ENCODE results near the gene FGFR1OP2. TPM values are rescaled to one million over a fixed set of nuclear protein-coding genes. Genes with fewer than 3 reads are reported as not detected.

FGFR1OP2 gene
- polyA plus RNA-seq (2013): 49.4 and 49.6 TPM in 2 replicates

DNA sequence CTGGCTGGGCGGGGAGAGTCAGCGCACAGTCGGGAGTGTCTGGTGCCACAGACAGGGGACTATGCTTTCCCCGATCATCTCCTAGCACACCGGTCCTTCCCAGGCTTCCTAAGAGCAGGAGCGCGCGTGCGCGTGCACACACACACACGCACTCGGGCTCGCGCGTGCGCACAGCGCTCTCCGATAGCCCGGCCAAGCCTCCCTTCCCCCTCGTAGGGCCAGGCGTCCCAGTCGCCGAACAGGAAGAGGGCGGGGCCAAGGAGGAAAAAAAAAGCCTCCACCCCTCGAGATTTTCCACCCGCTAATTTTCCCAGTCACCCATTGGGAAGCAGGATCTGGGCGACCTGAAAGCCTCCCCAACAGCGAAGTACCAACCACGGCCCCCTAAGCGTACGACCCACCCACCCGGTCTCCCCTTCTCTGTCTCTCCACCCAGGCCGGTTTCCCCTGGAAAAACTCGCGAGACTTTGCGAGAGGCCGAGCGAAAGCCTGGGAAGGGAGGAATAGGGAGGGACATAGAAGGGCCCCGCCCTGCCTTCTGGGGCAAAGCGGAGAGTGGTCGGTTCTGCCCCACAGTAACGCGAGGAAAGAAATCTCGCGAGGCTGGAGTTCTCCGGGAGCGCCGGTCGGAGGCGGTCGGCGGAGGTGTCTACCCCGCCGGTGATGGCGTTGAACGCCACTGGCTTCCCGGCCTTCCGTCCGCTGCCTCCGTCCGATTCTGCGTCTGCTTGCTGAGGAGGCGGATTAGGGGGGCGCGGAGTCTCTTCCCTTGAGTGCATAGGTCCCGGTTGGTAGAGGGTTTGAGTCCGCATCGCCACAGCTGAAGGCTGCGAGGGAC lies at the start of gene FGFR1OP2, which contains the start of gene INTS13:
Gene FGFR1OP2, plus strand, starts transcription at position 608 of the 838 bp plus-strand sequence. CDS start 15,689 bp downstream, outside the sequence.
Gene INTS13, minus strand, starts transcription at position 119 of the 838 bp plus-strand sequence. CDS start 1,178 bp downstream, outside the sequence.
- Histone ChIP-seq H3K9ac (ENCODE audit: low read length) (peak within 1 kb of the TSS; percentile 98), H3K23ac (ENCODE audit: low read length) (no peak within 1 kb of the TSS), H3K4ac (ENCODE audit: low read depth, low read length) (peak within 1 kb of the TSS; percentile 22), H2BK12ac (ENCODE audit: low read length) (no peak within 1 kb of the TSS), H3K4me1 (ENCODE audit: control insufficient read depth in 1 of 2, insufficient read depth in 2 of 2, low read length in 2 of 2) (peaks cover 0 to 3% of the 10 kb centered on the region in 2 experiments), H2BK120ac (ENCODE audit: insufficient read depth, low read length, poor library complexity) (peak within 1 kb of the TSS; percentile 24), H3K9me3 (ENCODE audit: insufficient read depth, low read depth, low read length) (no peaks in the 10 kb centered on the region), H3K14ac (ENCODE audit: low read length) (peak within 1 kb of the TSS; percentile 49), H2AK5ac (ENCODE audit: low read length) (no peak within 1 kb of the TSS), H4K12ac (ENCODE audit: low read depth, low read length) (peak within 1 kb of the TSS; percentile 70), H3K4me3 (ENCODE audit: low read depth, low read length) (peak within 1 kb of the TSS; percentile 94), H3K79me1 (ENCODE audit: low read length) (peaks cover 5% of the 10 kb centered on the region), H2AFZ (ENCODE audit: insufficient read depth, low read length, poor library complexity) (peak within 1 kb of the TSS; percentile 85), H3K36me3 (ENCODE audit: control insufficient read depth in 1 of 2, insufficient read depth in 2 of 2, low read length in 2 of 2) (no peaks in the 10 kb centered on the region), H3K18ac (ENCODE audit: low read length) (peak within 1 kb of the TSS; percentile 68), H3K27me3 (ENCODE audit: insufficient read depth, low read length) (no peaks in the 10 kb centered on the region), H3K79me2 (ENCODE audit: control insufficient read depth, insufficient read depth, low read length, poor library complexity) (peaks cover 6% of the 10 kb centered on the region), H3K27ac (ENCODE audit: low read depth, low read length) (peak within 1 kb of the TSS; percentile 91), H3K4me2 (ENCODE audit: low read length) (peak within 1 kb of the TSS; percentile 89), H2BK5ac (ENCODE audit: low read depth, low read length, poor library complexity) (peak within 1 kb of the TSS; percentile 55), H4K91ac (ENCODE audit: low read depth, low read length) (peak within 1 kb of the TSS; percentile 63), H4K8ac (ENCODE audit: low read depth, low read length) (peak within 1 kb of the TSS; percentile 73)
- DNase-seq: peak; percentile 99 to 100
- no CpG with 5 or more reads among the region's 69 CpGs for WGBS (ENCODE audit: extremely low coverage, insufficient coverage, insufficient read length)

DNA sequence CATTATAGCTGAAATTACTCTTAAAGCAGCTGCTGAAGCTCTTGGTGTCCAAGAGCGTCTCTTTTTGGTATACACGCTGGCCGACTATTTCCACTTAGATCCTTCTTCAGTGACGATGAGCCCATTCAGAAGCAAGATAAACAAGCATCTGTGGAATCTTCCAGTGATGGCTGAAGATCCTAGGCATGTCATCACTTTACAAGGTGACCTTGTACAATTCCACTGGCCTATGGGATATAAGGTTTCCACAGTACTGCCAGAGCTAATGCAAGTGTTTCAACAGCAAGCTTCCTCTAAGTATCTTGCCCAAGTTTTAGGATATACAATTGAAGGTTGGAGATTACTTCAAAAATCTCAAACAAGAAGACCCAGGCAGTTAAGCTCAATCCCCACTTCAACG lies 47.5 kb upstream of the FGFR1OP2 start:
- Histone ChIP-seq H2AFZ (ENCODE audit: insufficient read depth, low read length, poor library complexity) (no peak overlapping the region), H3K27me3 (ENCODE audit: insufficient read depth, low read length) (no peaks in the 10 kb centered on the region), H3K4ac (ENCODE audit: low read depth, low read length) (no peak overlapping the region), H2AK5ac (ENCODE audit: low read length) (no peak overlapping the region), H2BK12ac (ENCODE audit: low read length) (no peak overlapping the region), H3K79me2 (ENCODE audit: control insufficient read depth, insufficient read depth, low read length, poor library complexity) (no peaks in the 10 kb centered on the region), H3K4me2 (ENCODE audit: low read length) (no peak overlapping the region), H4K8ac (ENCODE audit: low read depth, low read length) (no peak overlapping the region), H2BK120ac (ENCODE audit: insufficient read depth, low read length, poor library complexity) (no peak overlapping the region), H3K4me1 (ENCODE audit: control insufficient read depth in 1 of 2, insufficient read depth in 2 of 2, low read length in 2 of 2) (no peaks in the 10 kb centered on the region), H4K91ac (ENCODE audit: low read depth, low read length) (no peak overlapping the region), H3K9ac (ENCODE audit: low read length) (no peak overlapping the region), H3K23ac (ENCODE audit: low read length) (no peak overlapping the region), H3K27ac (ENCODE audit: low read depth, low read length) (no peak overlapping the region), H3K79me1 (ENCODE audit: low read length) (no peaks in the 10 kb centered on the region), H3K14ac (ENCODE audit: low read length) (no peak overlapping the region), H3K4me3 (ENCODE audit: low read depth, low read length) (no peak overlapping the region), H3K18ac (ENCODE audit: low read length) (no peak overlapping the region), H3K36me3 (ENCODE audit: control insufficient read depth in 1 of 2, insufficient read depth in 2 of 2, low read length in 2 of 2) (no peaks in the 10 kb centered on the region), H3K9me3 (ENCODE audit: insufficient read depth, low read depth, low read length) (no peaks in the 10 kb centered on the region), H4K12ac (ENCODE audit: low read depth, low read length) (no peak overlapping the region), H2BK5ac (ENCODE audit: low read depth, low read length, poor library complexity) (no peak overlapping the region)
- no CpG with 5 or more reads among the region's 5 CpGs for WGBS (ENCODE audit: extremely low coverage, insufficient coverage, insufficient read length)
- no peak for DNase-seq

DNA sequence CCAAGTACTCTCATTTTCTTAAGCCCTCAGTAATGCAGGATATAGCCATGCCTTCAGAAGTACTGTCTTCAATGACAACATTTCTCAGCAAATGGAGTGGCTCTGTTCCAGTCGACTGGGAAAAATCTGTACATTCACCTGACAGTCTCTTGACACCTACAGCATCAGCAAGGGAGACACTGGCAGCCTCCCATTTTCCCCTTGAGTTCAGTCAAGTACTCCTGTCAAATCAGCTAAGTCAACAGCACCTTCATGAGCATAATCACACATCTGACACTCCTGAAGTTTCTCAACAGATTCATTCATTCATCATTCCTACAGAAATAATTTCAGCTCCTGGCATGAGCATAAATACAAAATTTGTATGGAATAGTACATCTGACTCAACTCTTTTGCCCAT lies 46.6 kb upstream of the FGFR1OP2 start:
- H2AFZ ChIP-seq (ENCODE audit: insufficient read depth, low read length, poor library complexity): no peak overlapping the region
- no peaks in the 10 kb centered on the region for H3K27me3 ChIP-seq (ENCODE audit: insufficient read depth, low read length)
- no peak overlapping the region for H2BK12ac ChIP-seq (ENCODE audit: low read length)
- H3K4me2 ChIP-seq (ENCODE audit: low read length): no peak overlapping the region
- H4K91ac ChIP-seq (ENCODE audit: low read depth, low read length): no peak overlapping the region
- no peak overlapping the region for H3K18ac ChIP-seq (ENCODE audit: low read length)
- no peaks in the 10 kb centered on the region for H3K36me3 ChIP-seq (ENCODE audit: control insufficient read depth in 1 of 2, insufficient read depth in 2 of 2, low read length in 2 of 2)
- no peak overlapping the region for H3K23ac ChIP-seq (ENCODE audit: low read length)
- H2BK5ac ChIP-seq (ENCODE audit: low read depth, low read length, poor library complexity): no peak overlapping the region
- no peak overlapping the region for H3K27ac ChIP-seq (ENCODE audit: low read depth, low read length)
- H4K12ac ChIP-seq (ENCODE audit: low read depth, low read length): no peak overlapping the region
- no peaks in the 10 kb centered on the region for H3K79me2 ChIP-seq (ENCODE audit: control insufficient read depth, insufficient read depth, low read length, poor library complexity)
- H3K4me3 ChIP-seq (ENCODE audit: low read depth, low read length): no peak overlapping the region
- H3K79me1 ChIP-seq (ENCODE audit: low read length): no peaks in the 10 kb centered on the region
- H3K9me3 ChIP-seq (ENCODE audit: insufficient read depth, low read depth, low read length): no peaks in the 10 kb centered on the region
- H3K9ac ChIP-seq (ENCODE audit: low read length): no peak overlapping the region
- no peak for DNase-seq
- H3K14ac ChIP-seq (ENCODE audit: low read length): no peak overlapping the region
- no peak overlapping the region for H3K4ac ChIP-seq (ENCODE audit: low read depth, low read length)
- H3K4me1 ChIP-seq (ENCODE audit: control insufficient read depth in 1 of 2, insufficient read depth in 2 of 2, low read length in 2 of 2): no peaks in the 10 kb centered on the region
- H2BK120ac ChIP-seq (ENCODE audit: insufficient read depth, low read length, poor library complexity): no peak overlapping the region
- WGBS (ENCODE audit: extremely low coverage, insufficient coverage, insufficient read length): no CpG with 5 or more reads among the region's 1 CpG
- no peak overlapping the region for H4K8ac ChIP-seq (ENCODE audit: low read depth, low read length)
- no peak overlapping the region for H2AK5ac ChIP-seq (ENCODE audit: low read length)

DNA sequence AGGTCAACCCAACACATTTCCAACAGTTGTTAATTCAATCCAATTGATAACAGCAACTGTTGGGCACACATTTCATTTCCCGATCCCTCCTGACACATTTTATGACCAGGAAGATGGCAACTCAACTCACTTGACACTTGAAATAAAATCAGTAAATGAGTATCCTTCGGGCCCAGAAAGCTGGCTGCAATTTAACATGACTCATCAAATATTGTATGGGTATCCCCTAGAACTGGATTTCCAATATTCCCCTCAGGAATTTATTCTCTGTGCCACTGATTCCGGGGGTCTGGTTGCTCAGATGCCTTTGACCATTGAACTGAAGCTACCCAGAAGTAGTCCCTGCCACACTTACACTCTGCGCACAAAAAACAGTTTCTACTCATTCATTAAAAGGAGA lies 42.6 kb upstream of the FGFR1OP2 start:
- Histone ChIP-seq H3K79me2 (ENCODE audit: control insufficient read depth, insufficient read depth, low read length, poor library complexity) (no peaks in the 10 kb centered on the region), H2BK120ac (ENCODE audit: insufficient read depth, low read length, poor library complexity) (no peak overlapping the region), H2BK12ac (ENCODE audit: low read length) (no peak overlapping the region), H4K91ac (ENCODE audit: low read depth, low read length) (no peak overlapping the region), H3K36me3 (ENCODE audit: control insufficient read depth in 1 of 2, insufficient read depth in 2 of 2, low read length in 2 of 2) (no peaks in the 10 kb centered on the region), H3K4me2 (ENCODE audit: low read length) (no peak overlapping the region), H2AK5ac (ENCODE audit: low read length) (no peak overlapping the region), H3K23ac (ENCODE audit: low read length) (no peak overlapping the region), H3K4me3 (ENCODE audit: low read depth, low read length) (no peak overlapping the region), H3K9me3 (ENCODE audit: insufficient read depth, low read depth, low read length) (no peaks in the 10 kb centered on the region), H2BK5ac (ENCODE audit: low read depth, low read length, poor library complexity) (no peak overlapping the region), H3K79me1 (ENCODE audit: low read length) (no peaks in the 10 kb centered on the region), H4K12ac (ENCODE audit: low read depth, low read length) (no peak overlapping the region), H4K8ac (ENCODE audit: low read depth, low read length) (no peak overlapping the region), H3K4ac (ENCODE audit: low read depth, low read length) (no peak overlapping the region), H3K14ac (ENCODE audit: low read length) (no peak overlapping the region), H2AFZ (ENCODE audit: insufficient read depth, low read length, poor library complexity) (no peak overlapping the region), H3K4me1 (ENCODE audit: control insufficient read depth in 1 of 2, insufficient read depth in 2 of 2, low read length in 2 of 2) (no peaks in the 10 kb centered on the region), H3K18ac (ENCODE audit: low read length) (no peak overlapping the region), H3K27me3 (ENCODE audit: insufficient read depth, low read length) (no peaks in the 10 kb centered on the region), H3K27ac (ENCODE audit: low read depth, low read length) (no peak overlapping the region), H3K9ac (ENCODE audit: low read length) (no peak overlapping the region)
- whole genome bisulfite sequencing (ENCODE audit: extremely low coverage, insufficient coverage, insufficient read length): no CpG with 5 or more reads among the region's 4 CpGs
- no peak for DNase-seq
